Measurements from ENCODE around the gene LRFN5.

DNA sequence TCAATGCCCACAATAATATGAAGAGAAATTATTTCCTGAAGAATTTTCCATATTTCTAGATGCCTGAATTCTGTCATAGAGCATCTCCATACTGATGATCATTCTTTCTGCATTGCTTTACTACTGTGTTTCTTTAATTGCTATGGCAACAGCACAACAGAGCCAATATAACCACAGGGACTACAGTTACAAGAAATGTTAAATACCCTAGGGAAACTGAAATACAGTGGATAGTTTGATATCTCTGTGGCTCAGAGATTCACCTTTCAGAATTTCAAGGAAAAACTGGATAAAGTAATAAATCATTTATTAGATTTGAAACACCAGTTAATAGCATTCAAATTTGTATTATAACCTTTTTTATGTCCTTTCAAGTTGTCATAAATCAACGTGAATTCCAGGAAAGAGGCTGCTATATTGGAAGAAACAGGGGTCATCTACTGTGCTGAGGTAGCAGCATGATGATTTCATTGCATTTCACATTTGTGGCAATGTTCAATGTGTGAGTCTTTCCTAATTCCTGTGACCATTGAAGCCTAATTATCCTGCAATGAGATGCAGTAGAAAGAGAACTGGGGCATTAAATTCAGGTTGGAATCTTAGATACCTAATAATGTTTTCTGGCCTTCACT is 267.1 kb downstream of the LRFN5 start:
- TF ChIP-seq, protein P1, sequence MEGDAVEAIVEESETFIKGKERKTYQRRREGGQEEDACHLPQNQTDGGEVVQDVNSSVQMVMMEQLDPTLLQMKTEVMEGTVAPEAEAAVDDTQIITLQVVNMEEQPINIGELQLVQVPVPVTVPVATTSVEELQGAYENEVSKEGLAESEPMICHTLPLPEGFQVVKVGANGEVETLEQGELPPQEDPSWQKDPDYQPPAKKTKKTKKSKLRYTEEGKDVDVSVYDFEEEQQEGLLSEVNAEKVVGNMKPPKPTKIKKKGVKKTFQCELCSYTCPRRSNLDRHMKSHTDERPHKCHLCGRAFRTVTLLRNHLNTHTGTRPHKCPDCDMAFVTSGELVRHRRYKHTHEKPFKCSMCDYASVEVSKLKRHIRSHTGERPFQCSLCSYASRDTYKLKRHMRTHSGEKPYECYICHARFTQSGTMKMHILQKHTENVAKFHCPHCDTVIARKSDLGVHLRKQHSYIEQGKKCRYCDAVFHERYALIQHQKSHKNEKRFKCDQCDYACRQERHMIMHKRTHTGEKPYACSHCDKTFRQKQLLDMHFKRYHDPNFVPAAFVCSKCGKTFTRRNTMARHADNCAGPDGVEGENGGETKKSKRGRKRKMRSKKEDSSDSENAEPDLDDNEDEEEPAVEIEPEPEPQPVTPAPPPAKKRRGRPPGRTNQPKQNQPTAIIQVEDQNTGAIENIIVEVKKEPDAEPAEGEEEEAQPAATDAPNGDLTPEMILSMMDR (IDR thresholded peaks at IDR 0.05): no peak
- no peak for TF ChIP-seq POLR2AphosphoS5 (IDR thresholded peaks at IDR 0.05)
